HepG2 (cell line): Measurements from ENCODE around the gene MCF2L. TPM values are rescaled to one million over a fixed set of nuclear protein-coding genes. Genes with fewer than 3 reads are reported as not detected.

Source experiments
- ARNT2 ChIP-seq: sonication (generic); formaldehyde crosslinking; IDR thresholded peaks from 2 replicates; pipeline ENCODE4 v1.8.0; 2022; ENCODE audit warnings: mild to moderate bottlenecking, low read depth, missing genetic modification reagents, moderate library complexity
- HNF1B ChIP-seq: sonication (generic); formaldehyde crosslinking; IDR thresholded peaks from 2 replicates; pipeline ENCODE4 v1.5.1; 2020; ENCODE audit warnings: mild to moderate bottlenecking, moderate library complexity, missing genetic modification reagents
- HNF4G ChIP-seq, 2 experiments: sonication (generic) in 1 of 2; formaldehyde crosslinking in 1 of 2; IDR thresholded peaks; 2 replicates each; pipeline versions ENCODE4 v1.4.0 to v1.6.1; 2011 to 2020; ENCODE audit warnings: borderline replicate concordance in 2 of 2, low read depth in 2 of 2, mild to moderate bottlenecking in 2 of 2, low read length in 1 of 2, missing genetic modification reagents in 1 of 2, moderate library complexity in 1 of 2
- MXI1 ChIP-seq: IDR thresholded peaks from 3 replicates; pipeline ENCODE4 v1.6.1; 2012; ENCODE audit warnings: low read depth, low read length, inconsistent platforms, borderline replicate concordance
- NR2F6 ChIP-seq, 2 experiments: IDR thresholded peaks; 2 replicates each; pipeline ENCODE4 v1.6.1; 2016; ENCODE audit warnings: antibody characterized with exemption in 1 of 2, mild to moderate bottlenecking in 1 of 2
- PHF5A ChIP-seq: IDR thresholded peaks from one replicate; pipeline ENCODE4 v1.6.1; 2018; ENCODE audit warnings: low read depth, missing genetic modification reagents; ENCODE audit not compliant: unreplicated experiment
- SKI ChIP-seq: fragments of 450-650 bp; IDR thresholded peaks from one replicate; pipeline ENCODE4 v1.6.1; 2018; ENCODE audit warnings: mild to moderate bottlenecking; ENCODE audit not compliant: partially characterized antibody
- THAP9 ChIP-seq: sonication (generic); formaldehyde crosslinking; IDR thresholded peaks from 2 replicates; pipeline ENCODE4; 2020; ENCODE audit warnings: missing genetic modification reagents, mild to moderate bottlenecking, borderline replicate concordance
- ZBTB37 ChIP-seq: sonication (generic); formaldehyde crosslinking; IDR thresholded peaks from 2 replicates; pipeline ENCODE4 v1.4.0; 2020; ENCODE audit warnings: mild to moderate bottlenecking, missing genetic modification reagents
- ZNF253 ChIP-seq: sonication (generic); formaldehyde crosslinking; IDR thresholded peaks from 2 replicates; pipeline ENCODE4 v1.8.0; 2022; ENCODE audit warnings: mild to moderate bottlenecking, missing genetic modification reagents, borderline replicate concordance
- ZNF430 ChIP-seq: sonication (generic); formaldehyde crosslinking; IDR thresholded peaks from 2 replicates; pipeline ENCODE4 v1.9.0; 2021; ENCODE audit warnings: mild to moderate bottlenecking, missing genetic modification reagents
- ZNF878 ChIP-seq: sonication (generic); formaldehyde crosslinking; IDR thresholded peaks from 2 replicates; pipeline ENCODE4 v1.8.1; 2023; ENCODE audit warnings: mild to moderate bottlenecking, missing genetic modification reagents, moderate library complexity
- ZSCAN25 ChIP-seq: sonication (generic); formaldehyde crosslinking; IDR thresholded peaks from 2 replicates; pipeline ENCODE4 v1.8.0; 2022; ENCODE audit warnings: mild to moderate bottlenecking, missing genetic modification reagents
- polyA plus RNA-seq, 8 experiments: library from polyadenylated mRNA; depleted of rRNA in 3 of 8; stranded (reverse) in 7 of 8; unstranded in 1 of 8; fragments of >200 nt; fragmentation: Illumina TruSeq in 4 of 8; extraction: Trizol in 4 of 8; gene quantifications; 2 replicates each; pipeline versions ENCODE4 v1.2.1 to v1.2.3, GENCODE V29; 2011 to 2016; ENCODE audit warnings: low read depth in 4 of 8, missing spikeins in 1 of 8, mixed read lengths in 1 of 8; ENCODE audit not compliant: insufficient read depth in 1 of 8
- total RNA-seq, 5 experiments: library from RNA; depleted of rRNA; stranded (reverse); fragments of >200 nt; fragmentation: Illumina TruSeq; extraction: Trizol; gene quantifications; 2 replicates each; pipeline ENCODE4 v1.2.3, GENCODE V29; 2016; ENCODE audit warnings: low read depth in 1 of 5
- TF ChIP-seq, protein P1 (sequence below): sonication (generic); formaldehyde crosslinking; IDR thresholded peaks from 2 replicates; pipeline ENCODE4 v1.4.0; 2020; ENCODE audit warnings: missing genetic modification reagents
- TF ChIP-seq, protein P2 (sequence below): sonication (generic); formaldehyde crosslinking; IDR thresholded peaks from 2 replicates; pipeline ENCODE4 v1.5.0; 2020; ENCODE audit warnings: mild to moderate bottlenecking, missing genetic modification reagents, moderate library complexity

Gene MCF2L
- total and polyA plus RNA-seq, 2 of the 13 experiments (the other 11 are each of a cell fraction or from before 2014, with no cell fraction given) = 19.4 to 28.4 TPM

DNA sequence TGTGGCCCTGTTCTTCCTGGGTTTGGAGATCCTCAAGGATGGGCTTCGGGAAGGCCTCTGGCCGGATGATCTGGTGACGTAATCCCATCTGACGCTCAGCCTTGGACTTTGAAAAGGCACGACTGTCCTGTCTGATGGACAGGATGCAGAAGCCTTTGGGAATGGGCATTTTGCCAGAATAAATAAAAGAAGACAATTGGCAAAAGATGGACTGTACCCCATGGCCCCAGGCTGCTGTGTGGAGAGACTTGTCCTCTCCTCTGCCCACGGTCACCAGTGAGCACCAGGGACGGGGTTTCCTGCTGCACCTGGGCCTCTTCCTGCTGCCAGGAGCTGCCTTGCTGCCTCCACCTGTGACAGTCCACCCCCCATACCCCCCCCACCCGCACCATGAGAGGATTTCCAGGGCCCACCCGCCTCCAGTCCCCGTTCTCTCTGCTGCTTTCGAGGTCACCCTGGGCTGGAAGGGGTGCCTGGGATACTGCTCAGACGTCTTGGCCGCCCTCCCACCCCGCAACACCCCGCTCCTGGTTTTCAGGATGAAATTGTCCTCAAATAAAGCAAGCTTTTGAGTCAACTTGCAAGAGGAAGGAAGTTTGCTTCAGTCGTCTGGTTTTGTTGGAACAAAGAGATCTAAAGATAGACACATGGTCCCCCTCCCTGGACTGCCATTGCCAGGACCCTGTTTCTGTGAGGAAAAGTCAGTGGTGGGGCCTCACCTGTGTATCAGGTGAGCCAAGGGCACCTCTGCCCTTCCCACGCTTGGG lies 40.9 kb downstream of the MCF2L start (continued):
- peak; percentile 72 for TF ChIP-seq HNF1B
- TF ChIP-seq ZNF878 (CRISPR knock-in tag) = no peak
- peak; percentile 88 for TF ChIP-seq HNF4G (IDR thresholded peaks at IDR 0.05; ENCODE audit: borderline replicate concordance, low read depth, low read length)
- TF ChIP-seq HNF4G (CRISPR knock-in tag; IDR thresholded peaks at IDR 0.05; ENCODE audit: borderline replicate concordance, low read depth) = peak; percentile 97; the same call in 1 of the 2 replicates
- peak; percentile 49 for TF ChIP-seq SKI
- TF ChIP-seq, protein P1, sequence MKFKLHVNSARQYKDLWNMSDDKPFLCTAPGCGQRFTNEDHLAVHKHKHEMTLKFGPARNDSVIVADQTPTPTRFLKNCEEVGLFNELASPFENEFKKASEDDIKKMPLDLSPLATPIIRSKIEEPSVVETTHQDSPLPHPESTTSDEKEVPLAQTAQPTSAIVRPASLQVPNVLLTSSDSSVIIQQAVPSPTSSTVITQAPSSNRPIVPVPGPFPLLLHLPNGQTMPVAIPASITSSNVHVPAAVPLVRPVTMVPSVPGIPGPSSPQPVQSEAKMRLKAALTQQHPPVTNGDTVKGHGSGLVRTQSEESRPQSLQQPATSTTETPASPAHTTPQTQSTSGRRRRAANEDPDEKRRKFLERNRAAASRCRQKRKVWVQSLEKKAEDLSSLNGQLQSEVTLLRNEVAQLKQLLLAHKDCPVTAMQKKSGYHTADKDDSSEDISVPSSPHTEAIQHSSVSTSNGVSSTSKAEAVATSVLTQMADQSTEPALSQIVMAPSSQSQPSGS (CRISPR knock-in tag) = peak; percentile 100
- 0 out of 2 replicates have a peak, but pooled peaks have one; percentile 39 for TF ChIP-seq ARNT2 (CRISPR knock-in tag)
- peak; percentile 50; the same call in 1 of the 3 replicates for TF ChIP-seq MXI1
- no peak for TF ChIP-seq ZSCAN25
- TF ChIP-seq, protein P2, sequence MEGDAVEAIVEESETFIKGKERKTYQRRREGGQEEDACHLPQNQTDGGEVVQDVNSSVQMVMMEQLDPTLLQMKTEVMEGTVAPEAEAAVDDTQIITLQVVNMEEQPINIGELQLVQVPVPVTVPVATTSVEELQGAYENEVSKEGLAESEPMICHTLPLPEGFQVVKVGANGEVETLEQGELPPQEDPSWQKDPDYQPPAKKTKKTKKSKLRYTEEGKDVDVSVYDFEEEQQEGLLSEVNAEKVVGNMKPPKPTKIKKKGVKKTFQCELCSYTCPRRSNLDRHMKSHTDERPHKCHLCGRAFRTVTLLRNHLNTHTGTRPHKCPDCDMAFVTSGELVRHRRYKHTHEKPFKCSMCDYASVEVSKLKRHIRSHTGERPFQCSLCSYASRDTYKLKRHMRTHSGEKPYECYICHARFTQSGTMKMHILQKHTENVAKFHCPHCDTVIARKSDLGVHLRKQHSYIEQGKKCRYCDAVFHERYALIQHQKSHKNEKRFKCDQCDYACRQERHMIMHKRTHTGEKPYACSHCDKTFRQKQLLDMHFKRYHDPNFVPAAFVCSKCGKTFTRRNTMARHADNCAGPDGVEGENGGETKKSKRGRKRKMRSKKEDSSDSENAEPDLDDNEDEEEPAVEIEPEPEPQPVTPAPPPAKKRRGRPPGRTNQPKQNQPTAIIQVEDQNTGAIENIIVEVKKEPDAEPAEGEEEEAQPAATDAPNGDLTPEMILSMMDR = no peak
- TF ChIP-seq ZNF430 (CRISPR knock-in tag) = no peak
- peak; percentile 42; the same call in 1 of the 2 replicates for TF ChIP-seq ZBTB37 (CRISPR knock-in tag)
- no peak for TF ChIP-seq ZNF253 (CRISPR knock-in tag)
- TF ChIP-seq PHF5A = no peak
- TF ChIP-seq THAP9 (CRISPR knock-in tag) = no peak; the same call in 1 of the 2 replicates
- peak; percentile 65 for TF ChIP-seq NR2F6 (IDR thresholded peaks at IDR 0.05)
- peak; percentile 68 for TF ChIP-seq NR2F6 (CRISPR knock-in tag; IDR thresholded peaks at IDR 0.05)
